Right lobe of liver (tissue), 4 donors: ENCODE data around the gene SMARCD1.

Experiments used
- POLR2A ChIP-seq: fragments of 450-650 bp; IDR thresholded peaks from one replicate; pipeline ENCODE4 v1.6.1; 2017; ENCODE audit warnings: antibody characterized with exemption, mild to moderate bottlenecking
- TF ChIP-seq, protein P1 (sequence below), 4 donors: fragments of 200-600 bp in 3 of 4; fragments of 450-650 bp in 1 of 4; IDR thresholded peaks; one replicate each; pipeline versions ENCODE4 v1.5.1 to v1.8.0; 2016 to 2022; ENCODE audit warnings: antibody characterized with exemption in 4 of 4, mild to moderate bottlenecking in 2 of 4
- donor health status: DM: no; HTN: no; CAD: no.
- donor health status: DM: no; HTN: no; CAD: no.
- donor health status: DM: no; HTN: yes; CAD: no.

DNA sequence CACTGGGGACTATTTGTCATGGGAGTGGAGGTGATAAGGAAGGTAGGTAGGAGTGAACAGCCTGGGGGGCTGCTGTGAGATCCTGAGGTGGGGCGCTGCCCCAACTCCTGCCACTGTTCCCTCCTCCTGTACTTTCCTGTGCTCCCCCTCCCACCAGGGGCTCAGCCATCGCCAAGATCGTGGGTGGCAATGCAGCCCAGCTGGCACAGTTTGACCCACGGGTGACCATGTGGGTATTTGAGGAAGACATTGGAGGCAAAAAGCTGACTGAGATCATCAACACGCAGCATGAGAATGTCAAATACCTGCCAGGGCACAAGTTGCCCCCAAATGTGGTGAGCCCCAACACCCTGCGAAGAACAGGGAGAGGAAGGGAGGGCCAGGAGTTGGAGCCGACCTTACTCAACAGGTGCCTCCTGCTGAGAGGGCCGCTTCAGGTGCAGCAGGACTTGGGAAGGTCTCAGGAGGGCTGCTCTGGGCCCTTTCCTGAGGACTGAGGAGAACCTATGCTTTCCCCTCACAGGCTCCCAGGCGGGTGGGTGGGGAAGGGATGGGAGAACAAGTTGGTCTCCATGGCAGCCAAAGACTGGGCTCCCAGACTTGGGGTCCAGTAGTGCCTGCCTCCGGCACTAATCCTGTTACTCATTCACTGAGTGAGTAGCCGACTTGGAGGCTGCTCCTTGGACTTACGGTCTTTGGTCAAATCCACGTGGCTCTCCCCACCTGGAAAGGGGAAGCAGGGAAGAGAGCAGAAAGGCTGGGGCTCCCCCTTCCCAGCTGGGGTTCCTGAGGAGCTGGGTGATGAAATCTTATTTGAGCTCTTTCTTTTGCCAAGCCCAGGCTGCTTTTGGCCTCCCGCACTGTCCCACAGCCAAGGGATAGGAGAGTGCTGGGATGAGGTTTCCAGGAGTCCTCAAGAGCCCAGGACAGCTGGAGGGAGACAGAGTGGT lies 19.6 kb downstream of the SMARCD1 start:
- no peak for TF ChIP-seq POLR2A
- TF ChIP-seq, protein P1, sequence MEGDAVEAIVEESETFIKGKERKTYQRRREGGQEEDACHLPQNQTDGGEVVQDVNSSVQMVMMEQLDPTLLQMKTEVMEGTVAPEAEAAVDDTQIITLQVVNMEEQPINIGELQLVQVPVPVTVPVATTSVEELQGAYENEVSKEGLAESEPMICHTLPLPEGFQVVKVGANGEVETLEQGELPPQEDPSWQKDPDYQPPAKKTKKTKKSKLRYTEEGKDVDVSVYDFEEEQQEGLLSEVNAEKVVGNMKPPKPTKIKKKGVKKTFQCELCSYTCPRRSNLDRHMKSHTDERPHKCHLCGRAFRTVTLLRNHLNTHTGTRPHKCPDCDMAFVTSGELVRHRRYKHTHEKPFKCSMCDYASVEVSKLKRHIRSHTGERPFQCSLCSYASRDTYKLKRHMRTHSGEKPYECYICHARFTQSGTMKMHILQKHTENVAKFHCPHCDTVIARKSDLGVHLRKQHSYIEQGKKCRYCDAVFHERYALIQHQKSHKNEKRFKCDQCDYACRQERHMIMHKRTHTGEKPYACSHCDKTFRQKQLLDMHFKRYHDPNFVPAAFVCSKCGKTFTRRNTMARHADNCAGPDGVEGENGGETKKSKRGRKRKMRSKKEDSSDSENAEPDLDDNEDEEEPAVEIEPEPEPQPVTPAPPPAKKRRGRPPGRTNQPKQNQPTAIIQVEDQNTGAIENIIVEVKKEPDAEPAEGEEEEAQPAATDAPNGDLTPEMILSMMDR (IDR thresholded peaks at IDR 0.05): no peak
